PC-9 (cell line): Measurements from ENCODE around the gene INSYN1.

Experiments used
- CTCF ChIP-seq: fragments of 200-600 bp; sonication (generic); conservative IDR thresholded peaks from 2 replicates; pipeline ENCODE4 v1.6.1; 2017; ENCODE audit warnings: mixed run types, antibody characterized with exemption, mild to moderate bottlenecking, moderate library complexity
- EZH2 ChIP-seq: fragments of 200-600 bp; sonication (generic); IDR thresholded peaks from 2 replicates; pipeline ENCODE4 v1.8.0; 2017; ENCODE audit warnings: antibody characterized with exemption, low read depth

GRCh38 chr15:73757571-73757970, 4.4 kb upstream of the INSYN1 start:
- TF ChIP-seq CTCF (no peak), EZH2 (no peak)
